B cell (primary cell): Measurements from ENCODE around the gene CEP350.

ENCODE experiments used
- EZH2 ChIP-seq: IDR thresholded peaks from 2 replicates; pipeline ENCODE4 v1.6.1; 2012; ENCODE audit warnings: borderline replicate concordance, low read depth, mild to moderate bottlenecking, moderate library complexity, low read length; ENCODE audit not compliant: insufficient read depth, poor library complexity, severe bottlenecking
- TF ChIP-seq, protein P1 (sequence below): fragments of 200-600 bp; IDR thresholded peaks from one replicate; pipeline ENCODE4 v1.8.0; 2022; ENCODE audit warnings: antibody characterized with exemption, mild to moderate bottlenecking

DNA sequence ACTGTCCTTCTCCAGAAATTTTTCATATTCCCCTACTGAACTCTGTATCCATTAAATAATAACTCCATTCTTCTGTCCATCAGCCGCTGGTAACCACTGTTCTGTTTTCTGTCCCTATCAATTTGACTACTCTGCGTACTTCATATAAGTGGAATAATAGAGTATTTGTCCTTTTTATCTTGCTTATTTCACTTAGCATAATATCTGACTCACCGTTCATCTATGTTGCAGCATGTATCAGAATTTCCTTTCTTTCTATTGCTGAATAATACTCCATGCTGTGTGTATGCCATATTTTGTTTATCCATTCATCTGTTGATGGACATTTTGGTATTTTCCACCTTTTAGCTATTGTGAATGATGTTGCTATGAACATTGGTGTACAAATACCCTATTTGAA lies 71.9 kb downstream of the CEP350 start:
- TF ChIP-seq, protein P1, sequence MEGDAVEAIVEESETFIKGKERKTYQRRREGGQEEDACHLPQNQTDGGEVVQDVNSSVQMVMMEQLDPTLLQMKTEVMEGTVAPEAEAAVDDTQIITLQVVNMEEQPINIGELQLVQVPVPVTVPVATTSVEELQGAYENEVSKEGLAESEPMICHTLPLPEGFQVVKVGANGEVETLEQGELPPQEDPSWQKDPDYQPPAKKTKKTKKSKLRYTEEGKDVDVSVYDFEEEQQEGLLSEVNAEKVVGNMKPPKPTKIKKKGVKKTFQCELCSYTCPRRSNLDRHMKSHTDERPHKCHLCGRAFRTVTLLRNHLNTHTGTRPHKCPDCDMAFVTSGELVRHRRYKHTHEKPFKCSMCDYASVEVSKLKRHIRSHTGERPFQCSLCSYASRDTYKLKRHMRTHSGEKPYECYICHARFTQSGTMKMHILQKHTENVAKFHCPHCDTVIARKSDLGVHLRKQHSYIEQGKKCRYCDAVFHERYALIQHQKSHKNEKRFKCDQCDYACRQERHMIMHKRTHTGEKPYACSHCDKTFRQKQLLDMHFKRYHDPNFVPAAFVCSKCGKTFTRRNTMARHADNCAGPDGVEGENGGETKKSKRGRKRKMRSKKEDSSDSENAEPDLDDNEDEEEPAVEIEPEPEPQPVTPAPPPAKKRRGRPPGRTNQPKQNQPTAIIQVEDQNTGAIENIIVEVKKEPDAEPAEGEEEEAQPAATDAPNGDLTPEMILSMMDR: no peak
- no peak for TF ChIP-seq EZH2
